Stimulated activated CD8-positive, alpha-beta memory T cell treated with anti-CD3 and anti-CD28 coated beads, Interleukin-12 subunit alpha, Interleukin-12 subunit beta, amount 100 ng/mL, for 24 hours (primary cell): Measurements from ENCODE around the gene NDUFB10.

ENCODE experiments used
- DNase-seq: peaks from one replicate; pipeline ENCODE4 v3.0.0-alpha.2; 2020; ENCODE audit errors: extremely low read depth

The NDUFB10 gene

DNA sequence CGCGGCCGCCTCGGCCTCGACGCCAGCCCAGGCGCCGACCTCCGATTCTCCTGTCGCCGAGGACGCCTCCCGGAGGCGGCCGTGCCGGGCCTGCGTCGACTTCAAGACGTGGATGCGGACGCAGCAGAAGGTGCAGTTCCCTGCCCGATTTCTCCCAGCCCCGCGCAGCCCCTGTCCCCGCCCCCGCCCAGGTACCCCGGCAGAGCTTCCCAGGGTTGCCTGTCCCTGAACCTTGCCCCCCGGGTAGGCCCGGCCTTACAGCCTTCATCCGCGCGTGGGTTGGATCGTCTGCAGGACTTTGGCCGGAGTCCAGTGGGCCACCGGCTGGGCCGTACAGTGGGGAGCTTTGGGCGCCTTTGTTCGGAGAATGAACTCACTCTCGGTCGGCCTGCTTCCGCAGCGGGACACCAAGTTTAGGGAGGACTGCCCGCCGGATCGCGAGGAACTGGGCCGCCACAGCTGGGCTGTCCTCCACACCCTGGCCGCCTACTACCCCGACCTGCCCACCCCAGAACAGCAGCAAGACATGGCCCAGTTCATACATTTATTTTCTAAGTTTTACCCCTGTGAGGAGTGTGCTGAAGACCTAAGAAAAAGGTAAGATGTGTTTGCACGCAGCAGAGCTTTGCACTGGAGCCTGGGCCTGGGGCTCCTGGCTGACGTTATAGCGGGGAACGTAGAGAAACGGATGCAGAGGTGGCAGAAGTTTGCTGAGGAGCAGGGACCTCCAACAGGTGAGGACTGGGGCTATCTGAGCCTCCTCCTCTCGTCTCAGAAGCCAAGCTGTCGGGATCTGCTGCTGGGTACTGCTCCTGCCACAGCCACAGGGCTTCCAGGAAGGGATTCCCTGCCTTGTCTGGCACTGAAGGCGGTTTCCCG, 25.2 kb downstream of the NDUFB10 start:
- DNase-seq = no peak

GRCh38 chr16:1985466-1986150, 26.3 kb downstream of the NDUFB10 start:
- no peak for DNase-seq

DNA sequence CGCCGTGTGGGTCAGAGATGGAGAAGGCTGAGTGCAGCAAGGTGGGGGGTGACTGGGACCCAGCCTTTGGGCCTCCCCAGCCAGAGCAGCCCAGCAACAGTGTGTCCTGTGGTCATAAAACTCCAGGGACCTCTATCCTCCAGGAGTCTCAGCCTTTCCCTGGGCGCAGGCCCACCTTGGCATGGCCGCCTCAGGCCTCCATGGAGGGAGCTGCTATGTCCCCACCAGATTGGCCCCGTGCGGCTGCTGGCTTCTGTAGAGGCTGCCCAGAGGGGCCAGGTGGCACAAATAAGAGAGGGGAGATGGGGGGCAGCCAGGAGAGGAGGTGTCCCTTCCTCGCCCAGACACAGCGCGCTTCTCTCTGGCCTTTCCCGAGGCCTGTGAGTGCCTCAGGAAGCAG, 27.9 kb downstream of the NDUFB10 start:
- DNase-seq = no peak

GRCh38 chr16:1989209-1990100, 30.1 kb downstream of the NDUFB10 start, which contains the start of gene SYNGR3:
TSS of gene SYNGR3 (plus strand) at chr16:1989970. CDS start at chr16:1990103, 133 bp downstream.
- DNase-seq = no peak

GRCh38 chr16:1990101-1990350, 30.7 kb downstream of the NDUFB10 start:
- DNase-seq = no peak

DNA sequence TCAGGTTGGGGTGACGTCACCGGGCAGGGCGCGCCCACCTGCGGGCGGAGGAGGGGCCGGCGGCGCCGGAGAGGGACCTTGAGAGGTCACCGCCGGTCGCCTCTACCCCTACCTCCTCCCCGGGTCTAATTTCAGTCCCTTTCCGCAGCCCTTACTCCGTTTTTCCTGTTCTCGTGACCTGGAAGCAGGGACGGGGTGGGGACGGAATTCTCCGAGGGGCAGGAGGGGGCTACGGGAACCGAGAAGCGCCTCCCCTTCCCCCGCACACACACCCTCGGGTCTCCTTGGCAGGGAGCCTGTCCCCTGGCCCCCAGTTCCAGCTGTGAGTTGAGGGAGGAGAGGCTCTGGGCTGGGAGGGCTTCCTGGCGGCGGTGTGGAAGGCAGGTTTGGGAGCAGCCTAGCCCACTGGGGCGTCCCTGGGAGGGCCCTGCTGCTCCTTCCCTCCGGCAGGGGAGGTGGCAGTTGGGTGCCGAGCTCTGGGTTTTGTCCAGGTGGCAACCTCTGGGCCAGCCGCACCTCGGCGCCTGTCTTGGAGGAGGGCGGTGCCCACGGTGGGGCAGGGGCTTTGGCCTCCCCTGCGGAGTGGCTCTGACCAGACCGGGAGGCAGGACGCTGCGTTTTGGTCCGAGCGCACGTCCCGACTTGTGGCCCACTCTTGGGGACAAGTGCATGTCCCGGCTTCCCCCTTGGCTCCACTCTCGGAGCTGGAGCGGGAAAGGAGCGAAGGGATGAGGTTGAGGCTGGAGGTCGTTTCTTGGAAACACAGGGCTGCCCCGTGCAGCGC, 31.2 kb downstream of the NDUFB10 start:
- DNase-seq = no peak

- no peak for DNase-seq
Measured at GRCh38 chr16:1991135-1991551, 31.8 kb downstream of the NDUFB10 start.

- DNase-seq = no peak
Measured at GRCh38 chr16:1991588-1991947, 32.2 kb downstream of the NDUFB10 start.

GRCh38 chr16:1991948-1992703, 32.8 kb downstream of the NDUFB10 start:
- peak; percentile 90 for DNase-seq

DNA sequence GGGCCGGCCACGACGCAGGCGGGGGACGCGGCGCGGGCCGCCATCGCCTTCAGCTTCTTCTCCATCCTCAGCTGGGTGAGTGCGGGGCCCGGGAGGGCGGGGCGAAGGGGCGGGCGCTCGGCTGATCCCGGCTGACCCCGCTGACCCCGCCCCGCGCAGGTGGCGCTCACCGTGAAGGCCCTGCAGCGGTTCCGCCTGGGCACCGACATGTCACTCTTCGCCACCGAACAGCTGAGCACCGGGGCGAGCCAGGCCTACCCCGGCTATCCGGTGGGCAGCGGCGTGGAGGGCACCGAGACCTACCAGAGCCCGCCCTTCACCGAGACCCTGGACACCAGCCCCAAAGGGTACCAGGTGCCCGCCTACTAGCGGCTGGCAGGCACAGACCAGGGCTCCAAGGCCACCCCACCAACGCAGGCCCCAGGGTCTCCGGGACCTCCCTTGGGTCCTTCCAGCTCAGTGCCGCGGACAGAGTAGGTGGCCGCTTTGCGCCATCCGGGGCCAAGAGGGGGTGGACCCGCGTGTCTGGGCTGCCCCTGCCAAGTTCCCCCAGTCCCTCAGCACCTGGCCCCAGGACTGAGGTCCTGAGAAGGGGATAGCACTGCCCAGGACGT, 33.5 kb downstream of the NDUFB10 start:
- DNase-seq = no peak

DNA sequence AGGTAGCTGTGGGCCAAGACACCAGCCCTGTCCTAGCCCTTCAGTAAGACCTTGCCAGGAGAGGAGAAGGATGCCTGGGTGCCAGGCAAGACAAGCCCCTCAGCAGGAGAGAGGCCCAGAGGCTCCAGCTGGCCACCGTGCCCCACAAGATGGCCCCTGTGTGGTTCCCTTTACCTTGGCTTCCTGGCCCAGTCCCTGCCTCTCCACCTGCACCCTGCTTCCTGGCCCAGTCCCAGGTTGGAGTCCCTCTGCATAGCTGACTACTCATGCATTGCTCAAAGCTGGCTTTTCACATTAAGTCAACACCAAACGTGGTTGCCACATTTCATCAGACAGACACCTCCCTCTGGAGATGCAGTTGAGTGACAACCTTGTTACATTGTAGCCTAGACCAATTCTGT, 34.4 kb downstream of the NDUFB10 start:
- DNase-seq = no peak

DNA sequence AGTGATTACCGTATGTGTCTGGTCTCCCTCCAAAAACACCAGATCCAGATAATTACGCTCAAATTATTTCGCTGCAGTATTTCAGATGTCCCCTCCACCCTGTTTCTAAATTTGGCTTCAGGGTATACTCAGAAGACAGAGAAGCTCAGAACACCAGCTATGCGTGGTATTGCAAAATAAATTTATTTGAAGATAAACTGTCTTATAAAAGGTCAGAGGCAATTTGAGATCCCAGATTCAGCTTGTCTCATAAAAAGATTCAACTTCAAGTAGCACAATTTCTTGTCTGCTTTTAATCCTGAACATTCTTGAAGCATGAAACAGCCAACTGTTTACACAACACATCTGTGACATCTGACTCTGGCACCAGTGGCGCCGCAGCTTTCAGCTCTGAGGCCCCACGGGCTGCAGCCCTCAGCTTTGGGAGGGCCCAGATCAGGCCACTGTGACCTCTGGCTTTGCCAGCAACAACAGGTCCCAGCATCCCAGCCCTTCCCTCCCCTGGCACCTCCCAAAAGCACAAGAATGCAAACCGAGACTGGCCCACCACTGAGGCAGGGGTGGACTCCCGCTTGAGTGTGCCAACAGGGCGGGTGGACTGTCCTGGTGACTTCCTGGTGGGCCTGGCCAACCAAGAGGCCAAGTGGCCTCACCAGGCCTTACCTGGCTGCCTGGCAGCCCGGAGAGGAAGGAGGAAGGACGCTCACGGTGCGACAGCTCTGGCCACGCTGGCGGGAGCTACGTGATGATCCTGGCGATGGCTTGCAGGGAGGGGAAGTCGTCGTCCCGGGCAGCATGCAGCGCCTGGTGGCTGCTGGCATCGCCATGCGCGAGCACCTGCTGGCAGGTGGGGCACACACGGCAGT, 38.4 kb downstream of the NDUFB10 start:
- DNase-seq = no peak

DNA sequence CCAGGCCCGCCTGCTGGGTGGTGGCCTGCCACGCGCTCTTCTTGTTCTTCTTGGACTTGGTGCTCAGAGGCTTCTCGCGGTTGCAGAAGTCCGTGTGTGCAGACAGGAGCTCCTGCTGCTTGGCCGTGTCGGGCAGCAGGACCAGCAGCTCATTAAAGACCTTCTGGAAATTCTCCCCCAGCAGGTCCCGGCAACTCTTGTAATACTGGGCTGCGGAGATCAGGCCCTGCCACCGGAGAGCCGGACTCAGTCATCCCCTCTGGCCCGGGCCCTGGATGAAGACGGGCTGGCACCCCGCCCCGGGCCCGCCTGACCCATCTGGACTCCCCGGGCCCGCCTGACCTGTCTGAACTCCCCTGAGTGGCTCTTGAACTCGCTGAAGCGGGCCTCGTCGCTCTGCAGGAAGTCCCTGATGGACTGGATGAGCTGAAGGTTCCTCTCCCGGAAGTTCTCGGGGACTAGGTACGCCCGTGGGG, 39.1 kb downstream of the NDUFB10 start:
- no peak for DNase-seq

DNA sequence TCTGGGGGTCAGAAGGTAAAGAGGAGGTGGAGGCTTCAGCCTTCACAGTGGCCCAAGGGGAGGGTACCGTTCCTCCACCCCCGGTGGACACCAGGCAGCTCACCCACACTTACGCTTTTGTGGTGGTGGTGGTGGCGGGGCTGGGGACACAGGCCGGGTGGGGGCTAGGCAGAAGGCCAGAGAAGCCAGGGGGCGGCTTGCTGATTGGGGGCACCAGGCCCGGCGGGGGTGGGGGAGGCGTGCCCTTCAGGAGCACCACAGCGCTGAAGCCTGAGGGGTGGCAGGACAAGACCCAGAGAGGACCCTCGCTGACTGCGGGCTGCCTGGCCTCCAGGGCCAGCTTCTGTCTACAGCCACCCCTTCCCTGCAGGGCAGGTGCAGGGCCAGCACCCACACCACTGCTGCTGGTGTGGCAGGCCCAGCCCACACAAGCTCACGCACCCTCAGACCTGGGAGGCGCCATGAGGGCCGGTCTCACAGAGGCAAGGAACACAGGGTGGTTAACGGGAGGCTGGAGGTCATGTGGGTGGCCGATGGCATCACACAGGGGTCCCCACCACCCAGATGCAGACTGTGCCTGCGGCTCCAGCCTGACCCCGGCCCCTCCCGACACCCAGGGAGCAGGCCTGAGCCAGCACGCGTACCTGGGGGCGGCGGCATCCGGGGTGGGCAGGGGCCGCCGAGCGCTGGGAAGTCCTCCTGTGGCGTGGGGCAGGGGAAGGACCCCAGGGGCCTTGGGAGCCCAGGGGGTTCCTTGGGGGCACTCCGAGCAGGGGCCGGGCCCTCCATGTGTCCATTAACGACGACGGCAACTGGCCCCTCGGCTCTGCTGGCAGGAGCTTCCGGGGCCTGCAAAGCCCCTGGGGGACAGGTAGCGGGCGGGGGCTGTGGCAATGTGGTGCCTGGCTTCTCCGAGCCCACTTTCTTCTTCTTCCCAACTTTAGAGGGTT, 39.8 kb downstream of the NDUFB10 start:
- no peak for DNase-seq

DNA sequence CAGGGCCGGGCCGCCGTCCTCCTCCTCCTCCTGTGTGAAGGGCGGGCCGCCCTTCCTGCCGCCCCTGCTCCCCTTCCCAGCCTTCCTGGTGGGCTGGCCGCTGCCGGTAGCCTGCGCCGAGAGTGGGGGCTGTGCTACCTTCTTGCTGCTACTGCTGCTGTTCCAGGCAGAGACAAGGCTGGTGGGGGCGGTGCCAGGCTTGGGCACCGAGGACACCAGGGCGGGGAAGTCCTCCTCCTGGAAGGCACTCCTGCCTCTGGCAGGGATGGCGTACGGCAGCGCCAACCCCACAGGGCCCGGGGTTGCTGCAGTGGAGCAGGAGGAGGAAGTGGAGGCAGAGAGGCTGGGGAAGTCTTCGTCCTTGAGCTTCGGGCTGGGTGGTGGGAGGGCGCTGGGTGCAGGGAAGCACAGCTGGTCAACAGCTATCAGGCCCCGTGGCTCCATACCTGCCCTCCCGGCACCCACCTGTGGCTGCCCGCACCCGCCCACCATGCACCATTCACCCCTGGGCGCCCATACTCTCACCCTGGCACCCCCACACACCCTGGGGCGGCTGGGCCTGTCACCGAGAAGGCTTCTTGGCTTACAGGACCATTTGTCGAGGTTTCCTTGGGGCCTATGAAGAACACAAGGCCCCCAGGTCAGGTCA, 40.7 kb downstream of the NDUFB10 start:
- no peak for DNase-seq

GRCh38 chr16:2001035-2001434, 41.7 kb downstream of the NDUFB10 start:
- no peak for DNase-seq

DNA sequence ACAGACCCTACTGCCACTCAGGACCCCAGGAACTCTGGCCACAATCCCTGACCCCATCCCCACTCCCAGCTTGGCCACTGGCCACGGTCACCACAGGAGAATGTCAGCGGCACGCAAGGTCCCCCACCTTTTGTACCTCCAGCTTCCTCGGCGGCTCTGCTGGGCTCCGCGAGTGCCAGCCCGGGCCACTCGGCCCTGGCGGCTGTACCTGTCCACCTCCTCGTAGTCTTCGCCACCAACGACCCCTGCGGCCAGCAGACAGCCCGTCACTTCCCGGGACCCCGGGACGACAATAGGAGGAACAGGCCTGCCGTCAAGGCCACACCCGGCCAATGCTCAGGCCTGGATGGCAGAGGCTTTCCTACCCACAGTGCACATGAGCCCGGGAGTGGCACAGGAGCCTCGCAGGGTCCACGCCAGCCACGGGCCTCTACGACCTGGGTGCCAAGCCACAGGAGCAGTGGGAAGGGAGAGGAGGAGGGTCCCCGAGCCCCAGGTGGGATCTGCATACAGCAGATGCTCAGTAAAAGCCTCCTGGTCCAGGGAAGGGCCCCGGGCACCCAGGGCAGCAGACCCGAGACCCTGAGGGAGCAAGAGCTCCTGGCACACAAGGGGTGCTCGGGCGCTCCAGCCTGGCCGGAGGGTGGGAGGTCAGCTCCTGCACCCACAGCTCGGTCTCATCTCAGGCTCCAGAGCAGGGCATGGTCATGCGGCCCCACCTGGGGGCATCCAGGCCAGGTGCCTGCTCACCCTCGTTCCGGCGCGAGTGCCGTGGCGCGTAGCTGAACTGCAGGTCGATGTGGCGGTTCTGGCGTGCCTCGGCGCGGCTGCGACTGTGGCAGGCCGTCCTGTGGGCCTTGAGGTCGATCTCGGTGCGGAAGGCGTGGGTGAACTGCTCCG, 42.4 kb downstream of the NDUFB10 start:
- no peak for DNase-seq
